ENCODE data around the gene BAD.

DNA sequence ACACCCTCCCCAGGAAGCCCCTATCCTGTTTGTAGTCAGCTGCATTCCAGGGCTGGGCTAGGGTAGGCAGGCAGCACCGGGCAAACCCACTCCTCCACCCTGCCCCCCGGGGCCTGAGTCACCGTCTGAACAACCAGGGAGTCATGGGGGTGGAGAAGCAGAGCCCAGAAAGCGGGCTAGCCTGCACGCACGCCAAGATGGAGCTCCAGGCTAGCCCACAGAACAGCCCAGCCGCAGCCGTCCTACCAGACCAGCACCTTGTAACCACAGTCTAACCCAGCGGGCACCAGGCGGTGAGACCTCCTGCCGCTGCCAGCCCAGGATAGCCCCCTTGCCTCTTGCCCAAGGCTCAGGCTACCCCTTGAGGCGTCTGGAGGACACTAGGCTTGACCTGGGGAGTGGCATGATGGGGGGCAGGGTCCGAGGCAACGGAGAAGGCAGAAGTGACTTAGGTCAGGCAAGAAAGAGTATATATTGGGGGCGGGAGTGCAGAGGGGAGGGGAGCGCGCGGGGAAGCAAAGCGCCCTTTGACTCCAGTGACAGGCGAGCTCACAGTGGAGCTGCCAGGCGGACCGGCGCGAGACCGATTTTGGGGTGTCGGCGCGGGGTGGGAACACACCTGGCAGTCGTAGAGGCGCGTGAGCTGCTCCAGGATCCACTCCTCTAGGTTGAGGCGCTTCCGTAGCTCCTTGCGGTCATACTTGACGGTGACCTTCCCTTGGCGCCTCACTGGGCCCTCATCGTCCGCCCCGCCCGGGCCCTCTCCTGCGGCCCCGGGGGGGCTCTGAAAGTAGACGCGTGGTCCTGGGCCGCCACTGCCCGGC, 38.5 kb downstream of the BAD start:
- TF ChIP-seq, protein P1, sequence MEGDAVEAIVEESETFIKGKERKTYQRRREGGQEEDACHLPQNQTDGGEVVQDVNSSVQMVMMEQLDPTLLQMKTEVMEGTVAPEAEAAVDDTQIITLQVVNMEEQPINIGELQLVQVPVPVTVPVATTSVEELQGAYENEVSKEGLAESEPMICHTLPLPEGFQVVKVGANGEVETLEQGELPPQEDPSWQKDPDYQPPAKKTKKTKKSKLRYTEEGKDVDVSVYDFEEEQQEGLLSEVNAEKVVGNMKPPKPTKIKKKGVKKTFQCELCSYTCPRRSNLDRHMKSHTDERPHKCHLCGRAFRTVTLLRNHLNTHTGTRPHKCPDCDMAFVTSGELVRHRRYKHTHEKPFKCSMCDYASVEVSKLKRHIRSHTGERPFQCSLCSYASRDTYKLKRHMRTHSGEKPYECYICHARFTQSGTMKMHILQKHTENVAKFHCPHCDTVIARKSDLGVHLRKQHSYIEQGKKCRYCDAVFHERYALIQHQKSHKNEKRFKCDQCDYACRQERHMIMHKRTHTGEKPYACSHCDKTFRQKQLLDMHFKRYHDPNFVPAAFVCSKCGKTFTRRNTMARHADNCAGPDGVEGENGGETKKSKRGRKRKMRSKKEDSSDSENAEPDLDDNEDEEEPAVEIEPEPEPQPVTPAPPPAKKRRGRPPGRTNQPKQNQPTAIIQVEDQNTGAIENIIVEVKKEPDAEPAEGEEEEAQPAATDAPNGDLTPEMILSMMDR (IDR thresholded peaks at IDR 0.05; ENCODE audit: low read depth, low read length, missing input control), result no peak
- TF ChIP-seq, protein P2, sequence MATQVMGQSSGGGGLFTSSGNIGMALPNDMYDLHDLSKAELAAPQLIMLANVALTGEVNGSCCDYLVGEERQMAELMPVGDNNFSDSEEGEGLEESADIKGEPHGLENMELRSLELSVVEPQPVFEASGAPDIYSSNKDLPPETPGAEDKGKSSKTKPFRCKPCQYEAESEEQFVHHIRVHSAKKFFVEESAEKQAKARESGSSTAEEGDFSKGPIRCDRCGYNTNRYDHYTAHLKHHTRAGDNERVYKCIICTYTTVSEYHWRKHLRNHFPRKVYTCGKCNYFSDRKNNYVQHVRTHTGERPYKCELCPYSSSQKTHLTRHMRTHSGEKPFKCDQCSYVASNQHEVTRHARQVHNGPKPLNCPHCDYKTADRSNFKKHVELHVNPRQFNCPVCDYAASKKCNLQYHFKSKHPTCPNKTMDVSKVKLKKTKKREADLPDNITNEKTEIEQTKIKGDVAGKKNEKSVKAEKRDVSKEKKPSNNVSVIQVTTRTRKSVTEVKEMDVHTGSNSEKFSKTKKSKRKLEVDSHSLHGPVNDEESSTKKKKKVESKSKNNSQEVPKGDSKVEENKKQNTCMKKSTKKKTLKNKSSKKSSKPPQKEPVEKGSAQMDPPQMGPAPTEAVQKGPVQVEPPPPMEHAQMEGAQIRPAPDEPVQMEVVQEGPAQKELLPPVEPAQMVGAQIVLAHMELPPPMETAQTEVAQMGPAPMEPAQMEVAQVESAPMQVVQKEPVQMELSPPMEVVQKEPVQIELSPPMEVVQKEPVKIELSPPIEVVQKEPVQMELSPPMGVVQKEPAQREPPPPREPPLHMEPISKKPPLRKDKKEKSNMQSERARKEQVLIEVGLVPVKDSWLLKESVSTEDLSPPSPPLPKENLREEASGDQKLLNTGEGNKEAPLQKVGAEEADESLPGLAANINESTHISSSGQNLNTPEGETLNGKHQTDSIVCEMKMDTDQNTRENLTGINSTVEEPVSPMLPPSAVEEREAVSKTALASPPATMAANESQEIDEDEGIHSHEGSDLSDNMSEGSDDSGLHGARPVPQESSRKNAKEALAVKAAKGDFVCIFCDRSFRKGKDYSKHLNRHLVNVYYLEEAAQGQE (IDR thresholded peaks at IDR 0.05), result no peak
- no peak for TF ChIP-seq SP1 (IDR thresholded peaks at IDR 0.05)
- no peak for TF ChIP-seq TAF1 (conservative IDR thresholded peaks at IDR 0.05)
- TF ChIP-seq GABPA (IDR thresholded peaks at IDR 0.05 in 1 of 2, conservative IDR thresholded peaks at IDR 0.05 in 1 of 2), result no peak
- TF ChIP-seq YY1 (IDR thresholded peaks at IDR 0.05), result no peak
- no peak for TF ChIP-seq RAD21 (IDR thresholded peaks at IDR 0.05)
- TF ChIP-seq, protein P3, sequence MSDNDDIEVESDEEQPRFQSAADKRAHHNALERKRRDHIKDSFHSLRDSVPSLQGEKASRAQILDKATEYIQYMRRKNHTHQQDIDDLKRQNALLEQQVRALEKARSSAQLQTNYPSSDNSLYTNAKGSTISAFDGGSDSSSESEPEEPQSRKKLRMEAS (IDR thresholded peaks at IDR 0.05), result no peak
- no peak for TF ChIP-seq JUND (IDR thresholded peaks at IDR 0.05)
- TF ChIP-seq HNF4A (conservative IDR thresholded peaks at IDR 0.05), result peak in 1 of 2 donors; percentile 16
- TF ChIP-seq, protein P4, sequence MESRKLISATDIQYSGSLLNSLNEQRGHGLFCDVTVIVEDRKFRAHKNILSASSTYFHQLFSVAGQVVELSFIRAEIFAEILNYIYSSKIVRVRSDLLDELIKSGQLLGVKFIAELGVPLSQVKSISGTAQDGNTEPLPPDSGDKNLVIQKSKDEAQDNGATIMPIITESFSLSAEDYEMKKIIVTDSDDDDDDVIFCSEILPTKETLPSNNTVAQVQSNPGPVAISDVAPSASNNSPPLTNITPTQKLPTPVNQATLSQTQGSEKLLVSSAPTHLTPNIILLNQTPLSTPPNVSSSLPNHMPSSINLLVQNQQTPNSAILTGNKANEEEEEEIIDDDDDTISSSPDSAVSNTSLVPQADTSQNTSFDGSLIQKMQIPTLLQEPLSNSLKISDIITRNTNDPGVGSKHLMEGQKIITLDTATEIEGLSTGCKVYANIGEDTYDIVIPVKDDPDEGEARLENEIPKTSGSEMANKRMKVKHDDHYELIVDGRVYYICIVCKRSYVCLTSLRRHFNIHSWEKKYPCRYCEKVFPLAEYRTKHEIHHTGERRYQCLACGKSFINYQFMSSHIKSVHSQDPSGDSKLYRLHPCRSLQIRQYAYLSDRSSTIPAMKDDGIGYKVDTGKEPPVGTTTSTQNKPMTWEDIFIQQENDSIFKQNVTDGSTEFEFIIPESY (IDR thresholded peaks at IDR 0.05), result no peak
